Measurements from ENCODE around the gene PPM1E. TPM values are rescaled to one million over a fixed set of nuclear protein-coding genes. Genes with fewer than 3 reads are reported as not detected.
"Not testable (repeated sequence)": the region's sequence is repeated elsewhere in the genome, so short reads cannot be mapped to it uniquely, and the experiment has no call there.

PPM1E gene
- total RNA-seq, 4 donors from 2014 or later = 0.19 to 0.48 (median 0.46) TPM; not detected in 1

DNA sequence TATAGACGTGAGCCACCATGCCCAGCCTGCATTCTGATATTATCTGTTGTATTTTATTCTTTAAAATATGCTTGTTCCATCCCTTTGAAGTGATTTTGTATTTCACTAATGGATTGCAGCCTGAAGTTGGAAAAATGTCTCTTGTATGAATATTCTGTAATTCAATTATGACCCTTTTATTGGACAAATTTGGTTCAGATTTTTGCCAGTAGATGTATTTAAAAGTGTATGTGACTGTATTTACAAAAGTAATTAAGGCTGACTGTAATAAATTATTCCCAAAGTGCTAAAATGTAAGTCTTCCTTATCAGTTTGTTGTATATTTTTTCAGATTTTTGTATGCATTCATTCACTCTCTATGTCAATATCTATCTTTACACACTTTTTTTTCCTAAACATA is 23.8 kb downstream of the PPM1E start:
- no peak for DNase-seq (ENCODE audit: low spot score)
- ATAC-seq (ENCODE audit: low FRiP score) = no peak
- TF ChIP-seq, protein P1, sequence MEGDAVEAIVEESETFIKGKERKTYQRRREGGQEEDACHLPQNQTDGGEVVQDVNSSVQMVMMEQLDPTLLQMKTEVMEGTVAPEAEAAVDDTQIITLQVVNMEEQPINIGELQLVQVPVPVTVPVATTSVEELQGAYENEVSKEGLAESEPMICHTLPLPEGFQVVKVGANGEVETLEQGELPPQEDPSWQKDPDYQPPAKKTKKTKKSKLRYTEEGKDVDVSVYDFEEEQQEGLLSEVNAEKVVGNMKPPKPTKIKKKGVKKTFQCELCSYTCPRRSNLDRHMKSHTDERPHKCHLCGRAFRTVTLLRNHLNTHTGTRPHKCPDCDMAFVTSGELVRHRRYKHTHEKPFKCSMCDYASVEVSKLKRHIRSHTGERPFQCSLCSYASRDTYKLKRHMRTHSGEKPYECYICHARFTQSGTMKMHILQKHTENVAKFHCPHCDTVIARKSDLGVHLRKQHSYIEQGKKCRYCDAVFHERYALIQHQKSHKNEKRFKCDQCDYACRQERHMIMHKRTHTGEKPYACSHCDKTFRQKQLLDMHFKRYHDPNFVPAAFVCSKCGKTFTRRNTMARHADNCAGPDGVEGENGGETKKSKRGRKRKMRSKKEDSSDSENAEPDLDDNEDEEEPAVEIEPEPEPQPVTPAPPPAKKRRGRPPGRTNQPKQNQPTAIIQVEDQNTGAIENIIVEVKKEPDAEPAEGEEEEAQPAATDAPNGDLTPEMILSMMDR (IDR thresholded peaks at IDR 0.05) = no peak

GRCh38 chr17:58783380-58783779 is 27.7 kb downstream of the PPM1E start:
- DNase-seq (ENCODE audit: low spot score) (no peak), ATAC-seq (ENCODE audit: low FRiP score) (no peak)
- TF ChIP-seq, protein P1 (IDR thresholded peaks at IDR 0.05) = no peak

DNA sequence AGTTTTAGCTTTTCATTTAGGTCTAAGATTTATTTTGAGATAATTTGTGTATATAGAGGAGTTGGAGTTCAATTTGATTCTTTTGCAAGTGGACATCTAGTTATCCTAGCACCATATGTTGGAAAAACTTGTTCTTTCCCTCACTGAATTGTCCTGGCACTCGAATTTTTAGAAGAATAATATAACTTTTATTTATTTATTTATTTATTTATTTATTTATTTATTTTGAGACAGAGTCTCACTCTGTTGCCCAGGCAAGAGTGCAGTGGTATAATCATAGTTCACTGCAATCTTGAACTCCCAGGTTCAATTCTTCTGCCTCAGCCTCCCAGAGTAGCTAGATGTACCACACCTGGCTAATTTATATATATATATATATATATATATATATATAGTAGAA is 29.4 kb downstream of the PPM1E start:
- TF ChIP-seq, protein P1 (IDR thresholded peaks at IDR 0.05) = no peak
- ATAC-seq (ENCODE audit: low FRiP score) (no peak), DNase-seq (ENCODE audit: low spot score) (no peak)

- TF ChIP-seq, protein P1 (IDR thresholded peaks at IDR 0.05) = no peak
- DNase-seq (ENCODE audit: low spot score) (no peak), ATAC-seq (ENCODE audit: low FRiP score) (no peak)
Measured at GRCh38 chr17:58786586-58787295, 31.1 kb downstream of the PPM1E start.

DNA sequence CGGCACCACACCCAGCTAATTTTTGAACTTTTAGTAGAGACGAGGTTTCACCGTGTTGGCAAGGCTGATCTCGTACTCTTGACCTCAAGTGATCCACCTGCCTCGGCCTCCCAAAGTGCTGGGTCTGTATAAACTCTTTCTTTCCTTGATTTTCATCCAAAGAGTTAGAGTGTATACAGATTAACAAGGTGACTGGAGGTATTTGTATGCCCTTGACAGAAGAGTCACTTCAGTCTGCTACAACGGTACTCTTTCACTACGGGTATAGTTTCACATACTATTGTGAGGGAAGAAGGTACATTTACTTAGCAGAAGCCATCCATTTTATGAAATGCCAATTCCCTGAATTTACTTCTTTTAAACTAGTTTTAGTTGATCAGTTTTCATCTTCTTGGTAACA is 32.5 kb downstream of the PPM1E start:
- ATAC-seq (ENCODE audit: low FRiP score) = no peak
- TF ChIP-seq, protein P1 (IDR thresholded peaks at IDR 0.05) = no peak

GRCh38 chr17:58789160-58789559 is 33.5 kb downstream of the PPM1E start:
- ATAC-seq (ENCODE audit: low FRiP score) = no peak
- DNase-seq (ENCODE audit: low spot score) = no peak
- TF ChIP-seq, protein P1 (IDR thresholded peaks at IDR 0.05) = no peak

More for the DNA sequence above, 32.5 kb downstream of the PPM1E start:
- no peak for DNase-seq (ENCODE audit: low spot score)

DNA sequence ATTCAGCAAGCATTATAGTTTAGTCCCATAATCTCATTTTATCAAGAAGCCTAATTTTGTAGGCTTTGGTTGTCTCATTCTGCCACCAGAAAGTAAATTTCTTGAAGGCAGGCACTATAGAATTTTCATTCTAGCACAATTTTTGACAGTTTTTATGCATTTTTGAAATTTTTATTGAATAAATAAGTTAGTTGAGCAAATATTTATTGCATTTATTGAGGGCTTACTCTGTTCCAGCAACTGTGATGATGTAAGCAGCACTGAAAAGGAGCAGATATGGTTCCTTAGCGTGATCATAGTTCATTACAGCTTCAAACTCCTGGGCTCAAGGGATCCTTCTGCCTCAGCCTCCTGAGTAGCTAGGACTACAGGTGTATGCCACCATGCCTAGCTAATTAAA is 34.2 kb downstream of the PPM1E start:
- no peak for ATAC-seq (ENCODE audit: low FRiP score)
- TF ChIP-seq, protein P1 (IDR thresholded peaks at IDR 0.05) = no peak
- no peak for DNase-seq (ENCODE audit: low spot score)

DNA sequence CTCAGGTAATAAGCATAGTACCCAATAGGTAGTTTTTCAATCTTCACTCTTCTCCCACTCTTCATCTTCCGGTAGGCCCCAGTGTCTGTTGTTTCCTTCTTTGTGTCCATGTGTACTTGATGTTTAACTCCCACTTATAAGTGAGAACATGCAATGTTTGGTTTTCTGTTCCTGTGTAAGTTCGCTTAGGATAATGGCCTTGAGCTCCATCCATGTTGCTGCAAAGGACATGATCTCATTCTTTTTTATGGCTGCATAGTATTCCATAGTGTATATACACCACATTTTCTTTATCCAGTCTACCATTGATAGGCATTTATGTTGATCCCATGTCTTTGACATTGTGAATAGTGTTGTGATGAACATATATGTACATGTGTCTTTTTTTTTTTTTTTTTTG is 38.9 kb downstream of the PPM1E start:
- DNase-seq (ENCODE audit: low spot score); ATAC-seq (ENCODE audit: low FRiP score): not testable (repeated sequence)
